AG09319 (cell line): Measurements from ENCODE around the gene MIB1.
"Not testable (repeated sequence)": the region's sequence is repeated elsewhere in the genome, so short reads cannot be mapped to it uniquely, and the experiment has no call there.

Experiments used
- DNase-seq: peaks from one replicate; pipeline ENCODE4 v3.0.0-alpha.2; 2010; ENCODE audit warnings: low read depth; ENCODE audit errors: extremely low read depth
- TF ChIP-seq, protein P1 (sequence below): IDR thresholded peaks from 2 replicates; pipeline ENCODE4 v1.5.1; 2011; ENCODE audit warnings: low read depth, mild to moderate bottlenecking, inconsistent platforms, low read length, moderate library complexity

MIB1 gene

DNA sequence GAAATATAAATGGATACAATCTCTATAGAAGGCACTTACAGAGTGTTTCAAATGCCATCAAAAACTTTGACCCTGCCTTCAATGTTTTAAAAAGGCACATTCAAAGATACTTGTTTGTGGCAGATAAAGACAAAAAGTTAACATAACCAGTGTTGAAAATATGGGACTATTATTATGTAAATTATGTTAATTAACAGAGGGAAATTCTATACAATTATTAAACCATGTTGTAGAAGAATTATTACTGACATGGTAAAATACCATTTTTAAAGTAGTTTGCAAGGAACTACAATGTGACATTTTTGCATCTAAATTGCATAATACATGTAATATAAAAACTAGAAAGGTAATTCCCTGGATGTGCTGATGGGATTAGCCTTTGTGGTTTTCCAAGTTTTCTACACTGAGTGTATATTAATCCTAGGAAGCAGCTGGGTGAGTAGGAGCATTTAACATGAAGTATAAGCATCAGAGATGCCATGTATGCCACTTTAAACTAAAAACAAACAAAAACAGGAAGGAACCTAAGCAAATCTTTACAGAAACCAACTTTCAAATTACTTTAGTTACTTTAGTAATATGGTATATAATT, 21.7 kb downstream of the MIB1 start:
- TF ChIP-seq, protein P1, sequence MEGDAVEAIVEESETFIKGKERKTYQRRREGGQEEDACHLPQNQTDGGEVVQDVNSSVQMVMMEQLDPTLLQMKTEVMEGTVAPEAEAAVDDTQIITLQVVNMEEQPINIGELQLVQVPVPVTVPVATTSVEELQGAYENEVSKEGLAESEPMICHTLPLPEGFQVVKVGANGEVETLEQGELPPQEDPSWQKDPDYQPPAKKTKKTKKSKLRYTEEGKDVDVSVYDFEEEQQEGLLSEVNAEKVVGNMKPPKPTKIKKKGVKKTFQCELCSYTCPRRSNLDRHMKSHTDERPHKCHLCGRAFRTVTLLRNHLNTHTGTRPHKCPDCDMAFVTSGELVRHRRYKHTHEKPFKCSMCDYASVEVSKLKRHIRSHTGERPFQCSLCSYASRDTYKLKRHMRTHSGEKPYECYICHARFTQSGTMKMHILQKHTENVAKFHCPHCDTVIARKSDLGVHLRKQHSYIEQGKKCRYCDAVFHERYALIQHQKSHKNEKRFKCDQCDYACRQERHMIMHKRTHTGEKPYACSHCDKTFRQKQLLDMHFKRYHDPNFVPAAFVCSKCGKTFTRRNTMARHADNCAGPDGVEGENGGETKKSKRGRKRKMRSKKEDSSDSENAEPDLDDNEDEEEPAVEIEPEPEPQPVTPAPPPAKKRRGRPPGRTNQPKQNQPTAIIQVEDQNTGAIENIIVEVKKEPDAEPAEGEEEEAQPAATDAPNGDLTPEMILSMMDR = no peak

DNA sequence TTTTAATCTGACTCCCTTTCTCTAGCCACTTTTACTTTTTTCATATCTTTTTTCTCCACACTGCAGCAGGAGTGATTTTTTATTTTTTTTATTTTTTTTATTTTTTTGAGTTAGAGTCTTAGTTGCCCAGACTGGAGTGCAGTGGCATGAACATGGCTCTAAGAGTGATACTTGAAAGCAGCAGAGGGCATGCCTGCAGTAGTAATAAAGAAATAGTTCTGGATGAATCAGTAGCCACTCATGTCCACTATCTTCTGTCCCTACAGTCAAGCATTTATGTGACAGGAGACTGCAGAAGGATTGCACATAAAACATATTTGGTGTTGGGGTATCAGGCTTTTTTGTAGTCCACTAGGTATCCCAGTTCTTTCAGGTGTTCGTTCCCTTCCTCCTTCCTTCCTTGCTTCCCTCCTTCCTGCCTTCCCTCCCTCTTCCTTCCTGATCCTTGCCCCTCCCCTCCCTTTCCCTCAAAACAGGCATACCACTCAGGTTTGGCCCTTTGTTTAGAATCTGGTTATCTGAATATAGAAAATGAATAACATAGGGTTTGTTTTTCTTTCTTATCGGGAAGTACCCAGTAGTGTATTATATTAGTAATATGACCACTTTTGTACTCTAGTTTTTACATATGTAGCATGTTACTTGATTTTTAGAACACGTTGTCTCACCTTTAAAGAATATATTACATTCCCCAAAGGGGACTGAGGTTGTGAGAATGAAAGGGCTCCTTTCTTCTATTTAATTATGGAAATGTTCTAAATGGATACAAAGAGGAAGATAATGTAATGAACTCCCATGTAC, 23.5 kb downstream of the MIB1 start:
- DNase-seq = no peak
- TF ChIP-seq, protein P1 = no peak

More for the DNA sequence above, 21.7 kb downstream of the MIB1 start:
- DNase-seq = no peak

DNA sequence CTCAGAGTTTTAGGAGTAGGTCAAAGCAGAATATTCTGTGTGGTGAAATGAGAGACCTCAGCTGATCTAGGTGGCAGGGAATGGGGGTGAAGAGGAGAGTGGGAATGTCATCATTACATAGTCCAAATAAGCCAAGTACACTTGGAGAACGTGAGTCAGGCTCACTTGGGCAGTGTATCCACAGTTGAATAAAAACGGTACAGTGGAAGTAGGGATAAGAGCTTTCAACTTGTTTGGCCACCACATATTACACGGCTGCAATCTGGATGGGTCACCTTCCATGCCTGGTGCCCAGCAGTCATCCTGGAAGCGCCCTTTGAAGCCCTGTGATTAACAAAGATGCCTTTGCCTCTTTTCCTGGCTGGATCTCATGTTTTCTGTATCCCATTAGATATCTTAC, 28.6 kb downstream of the MIB1 start:
- TF ChIP-seq, protein P1 = no peak
- no peak for DNase-seq

DNA sequence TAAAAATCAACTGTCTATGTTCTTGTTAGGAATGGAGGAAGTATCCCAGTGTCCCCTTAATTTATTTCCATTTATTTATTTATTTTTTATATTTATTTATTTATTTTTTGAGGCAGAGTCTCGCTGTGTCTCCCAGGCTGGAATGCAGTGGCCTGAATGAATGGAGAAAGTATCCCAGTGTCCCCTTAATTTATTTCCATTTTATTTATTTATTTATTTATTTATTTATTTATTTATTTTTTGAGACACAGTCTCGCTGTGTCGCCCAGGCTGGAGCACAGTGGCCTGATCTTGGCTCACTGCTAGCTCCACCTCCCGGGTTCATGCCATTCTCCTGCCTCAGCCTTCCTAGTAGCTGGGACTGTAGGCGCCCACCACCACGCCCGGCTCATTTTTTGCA, 34.1 kb downstream of the MIB1 start:
- no peak for DNase-seq
- TF ChIP-seq, protein P1 = no peak

DNA sequence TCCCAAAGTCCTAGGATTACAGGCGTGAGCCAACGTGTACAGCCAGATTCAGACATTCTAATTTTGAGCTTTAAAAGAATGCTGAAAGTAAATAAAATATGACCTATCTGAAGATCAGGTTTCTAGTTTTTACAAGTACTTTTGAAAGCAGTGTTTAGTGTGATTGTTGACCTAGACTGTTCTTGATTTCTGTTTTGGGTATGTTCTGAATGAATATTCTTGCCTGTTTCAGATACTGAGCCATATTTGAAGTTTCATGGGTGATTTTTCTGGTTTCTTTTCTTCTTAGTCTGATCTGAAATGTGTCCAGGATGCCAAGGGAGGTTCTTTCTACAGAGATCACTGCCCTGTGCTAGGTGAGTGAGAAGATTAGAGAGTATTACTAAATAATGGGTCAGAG, 37.2 kb downstream of the MIB1 start:
- no peak for DNase-seq
- TF ChIP-seq, protein P1 = no peak

DNA sequence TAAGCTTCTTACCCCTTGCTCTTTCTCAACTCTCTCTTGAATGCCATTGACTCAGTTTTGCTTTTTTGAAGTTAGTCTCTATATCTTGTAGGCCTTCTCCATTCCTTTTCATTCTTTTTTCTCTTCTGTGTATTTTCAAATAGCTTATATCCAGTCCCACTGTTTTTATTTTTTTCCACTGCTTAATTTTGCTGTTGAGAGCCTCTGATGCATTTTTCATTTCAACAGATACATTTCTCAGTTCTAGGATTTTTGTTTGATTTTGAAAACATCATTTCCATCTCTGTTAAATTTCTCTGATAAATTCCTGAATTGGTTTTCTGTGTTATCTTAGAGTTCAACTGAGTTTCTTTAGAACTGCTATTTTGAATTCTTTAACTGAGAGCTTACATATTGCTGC, 45.9 kb downstream of the MIB1 start:
- TF ChIP-seq, protein P1 = no peak
- DNase-seq = no peak

DNA sequence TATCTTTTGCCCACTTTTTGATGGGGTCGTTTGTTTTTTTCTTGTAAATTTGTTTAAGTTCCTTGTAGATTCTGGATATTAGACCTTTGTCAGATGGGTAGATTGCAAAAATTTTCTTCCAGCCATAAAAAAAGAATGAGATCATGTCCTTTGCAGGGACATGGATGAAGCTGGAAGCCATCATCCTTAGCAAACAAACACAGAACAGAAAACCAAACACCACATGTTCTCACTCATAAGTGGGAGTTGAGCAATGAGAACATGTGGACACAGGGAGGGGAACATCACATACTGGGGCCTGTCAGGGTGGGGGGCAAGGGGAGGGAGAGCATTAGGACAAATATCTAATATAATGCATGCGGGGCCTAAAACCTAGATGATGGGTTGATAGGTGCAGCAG, 55.5 kb downstream of the MIB1 start:
- DNase-seq = not testable (repeated sequence)

DNA sequence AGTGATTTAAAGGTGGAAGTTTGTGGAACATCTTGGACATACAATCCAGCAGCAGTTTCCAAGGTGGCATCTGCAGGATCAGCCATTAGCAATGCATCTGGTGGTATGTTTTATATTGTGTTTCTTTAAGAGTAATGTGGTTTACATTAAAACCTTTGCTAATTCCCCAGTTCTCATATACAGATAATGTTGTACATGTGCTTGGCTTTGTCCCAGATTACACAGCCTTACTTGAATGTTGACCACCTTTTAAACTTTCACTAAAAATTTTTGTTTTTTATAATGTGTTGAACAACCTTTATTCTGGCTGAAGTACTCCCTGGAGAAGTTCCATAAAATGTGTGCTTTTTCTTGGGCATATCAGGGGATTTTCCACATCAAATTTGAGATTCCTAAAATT, 57.5 kb downstream of the MIB1 start:
- TF ChIP-seq, protein P1 = no peak
- DNase-seq = no peak
